SK-N-SH treated with all-trans-retinoic acid at 6 μM for 48 hours (cell line): ENCODE data around the gene ISYNA1.

ENCODE experiments used
- ATAC-seq: fragments of 200-7000 bp; cut with Tn5 transposase; 3 replicates; pipeline ENCODE4 v1.9.1; 2020; ENCODE audit warnings: mild to moderate bottlenecking, moderate library complexity
- CSDC2 ChIP-seq: fragments of 250-450 bp; sonication (Bioruptor Pico); IDR thresholded peaks from 2 replicates; pipeline ENCODE4 v1.5.0; 2020; ENCODE audit warnings: mild to moderate bottlenecking, moderate library complexity
- ESRRG ChIP-seq: fragments of 250-450 bp; sonication (Bioruptor Pico); IDR thresholded peaks from 2 replicates; pipeline ENCODE4 v1.6.1; 2021; ENCODE audit warnings: mild to moderate bottlenecking
- GLIS3 ChIP-seq: fragments of 250-450 bp; sonication (Bioruptor Pico); IDR thresholded peaks from 2 replicates; pipeline ENCODE4 v1.5.0; 2020; ENCODE audit warnings: mild to moderate bottlenecking, moderate library complexity
- ISL1 ChIP-seq: fragments of 250-450 bp; sonication (Bioruptor Pico); IDR thresholded peaks from 2 replicates; pipeline ENCODE4 v2.1.2; 2022; ENCODE audit warnings: mild to moderate bottlenecking, moderate library complexity
- OSR1 ChIP-seq: fragments of 250-450 bp; sonication (Bioruptor Pico); IDR thresholded peaks from 2 replicates; pipeline ENCODE4 v1.8.0; 2022; ENCODE audit warnings: moderate library complexity, mild to moderate bottlenecking, inconsistent platforms
- PATZ1 ChIP-seq: fragments of 250-450 bp; sonication (Bioruptor Pico); IDR thresholded peaks from 2 replicates; pipeline ENCODE4 v1.8.0; 2020; ENCODE audit warnings: mild to moderate bottlenecking, moderate library complexity, borderline replicate concordance
- POU6F1 ChIP-seq: fragments of 250-450 bp; sonication (Bioruptor Pico); IDR thresholded peaks from 2 replicates; pipeline ENCODE4 v1.8.0; 2021; ENCODE audit warnings: low read depth, mild to moderate bottlenecking, moderate library complexity, borderline replicate concordance
- PPARA ChIP-seq: fragments of 250-450 bp; sonication (Bioruptor Pico); IDR thresholded peaks from 2 replicates; pipeline ENCODE4 v1.5.0; 2020; ENCODE audit warnings: mild to moderate bottlenecking, borderline replicate concordance
- RARB ChIP-seq: fragments of 250-450 bp; sonication (Bioruptor Pico); IDR thresholded peaks from 2 replicates; pipeline ENCODE4 v1.8.0; 2021; ENCODE audit warnings: mild to moderate bottlenecking, moderate library complexity
- TCF4 ChIP-seq: fragments of 250-450 bp; sonication (Bioruptor Pico); IDR thresholded peaks from 2 replicates; pipeline ENCODE4 v1.8.0; 2021; ENCODE audit warnings: mild to moderate bottlenecking, moderate library complexity, borderline replicate concordance
- TOX ChIP-seq: fragments of 250-450 bp; sonication (Bioruptor Pico); IDR thresholded peaks from 2 replicates; pipeline ENCODE4 v1.8.0; 2021; ENCODE audit warnings: mild to moderate bottlenecking, moderate library complexity, borderline replicate concordance
- ZC3H10 ChIP-seq: fragments of 250-450 bp; sonication (Bioruptor Pico); IDR thresholded peaks from 2 replicates; pipeline ENCODE4 v1.5.1; 2021; ENCODE audit warnings: mild to moderate bottlenecking, moderate library complexity
- ZFP3 ChIP-seq: fragments of 250-450 bp; sonication (Bioruptor Pico); IDR thresholded peaks from 2 replicates; pipeline ENCODE4 v1.5.0; 2020; ENCODE audit warnings: mild to moderate bottlenecking, moderate library complexity
- ZFP30 ChIP-seq: fragments of 450-650 bp; formaldehyde crosslinking; IDR thresholded peaks from 2 replicates; pipeline ENCODE4 v1.5.0; 2022; ENCODE audit warnings: mild to moderate bottlenecking, moderate library complexity
- ZNF565 ChIP-seq: fragments of 450-650 bp; formaldehyde crosslinking; conservative IDR thresholded peaks from 2 replicates; pipeline ENCODE4 v1.5.0; 2020; ENCODE audit warnings: low read depth, mild to moderate bottlenecking, moderate library complexity
- ZNF70 ChIP-seq: fragments of 450-650 bp; formaldehyde crosslinking; IDR thresholded peaks from 2 replicates; pipeline ENCODE4 v1.5.0; 2020; ENCODE audit warnings: mild to moderate bottlenecking, moderate library complexity
- ZNF8 ChIP-seq: fragments of 450-650 bp; formaldehyde crosslinking; IDR thresholded peaks from 2 replicates; pipeline ENCODE4 v1.5.0; 2020; ENCODE audit warnings: mild to moderate bottlenecking, moderate library complexity
- TF ChIP-seq, protein P1 (sequence below): fragments of 250-450 bp; sonication (Bioruptor Pico); IDR thresholded peaks from 2 replicates; pipeline ENCODE4 v1.5.1; 2021; ENCODE audit warnings: mild to moderate bottlenecking, moderate library complexity
- TF ChIP-seq, protein P2 (sequence below): fragments of 250-450 bp; sonication (Bioruptor Pico); IDR thresholded peaks from 2 replicates; pipeline ENCODE4 v1.5.1; 2020; ENCODE audit warnings: low read depth, mild to moderate bottlenecking, moderate library complexity

Gene ISYNA1

DNA sequence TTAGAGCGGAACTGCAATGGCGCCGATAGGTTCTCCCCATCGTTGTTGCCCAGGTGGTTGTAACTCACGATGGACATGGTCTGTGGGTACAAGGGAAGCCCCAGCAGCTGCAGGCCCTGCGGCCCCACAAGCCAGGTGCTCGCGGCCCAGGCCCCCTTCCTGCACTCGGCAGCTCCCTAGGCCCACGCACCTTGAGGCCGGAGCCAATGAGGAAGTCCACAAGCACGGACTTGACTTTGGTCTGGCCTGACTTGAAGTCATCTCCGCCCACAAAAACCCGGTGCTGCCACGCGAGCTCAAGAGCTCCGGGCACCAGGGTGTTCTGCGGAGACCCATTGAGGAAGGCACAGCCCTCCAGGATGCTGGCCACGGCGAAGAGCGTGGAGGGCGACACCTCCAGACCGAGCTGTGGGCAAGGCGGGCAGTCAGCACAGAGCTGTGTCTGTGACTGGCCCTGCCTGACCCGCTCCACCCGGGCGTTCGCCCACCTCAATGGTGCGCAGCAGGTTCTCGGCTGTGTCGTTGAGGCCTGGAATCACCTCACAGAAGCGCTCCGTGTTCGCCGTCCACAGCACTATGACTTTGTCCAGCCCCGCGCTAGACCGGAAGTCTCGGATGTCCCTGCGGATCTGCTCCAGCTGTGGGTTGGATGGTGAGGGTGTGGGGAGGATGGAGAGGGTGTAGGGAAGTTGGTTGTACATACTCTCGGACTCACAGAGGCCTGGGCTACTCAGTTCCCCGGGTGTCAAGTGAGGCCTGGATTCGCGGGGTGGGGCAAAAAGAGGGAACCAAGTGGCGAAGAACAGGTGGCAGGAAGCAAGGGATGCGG lies 1.9 kb downstream of the ISYNA1 start:
- no peak for ATAC-seq
- TF ChIP-seq ZNF565 (no peak), ZFP3 (CRISPR knock-in tag) (no peak), PPARA (CRISPR knock-in tag) (no peak), PATZ1 (CRISPR knock-in tag) (no peak), TCF4 (CRISPR knock-in tag) (no peak), CSDC2 (CRISPR knock-in tag) (no peak), ZNF8 (CRISPR knock-in tag) (no peak), GLIS3 (CRISPR knock-in tag) (no peak), TOX (CRISPR knock-in tag) (no peak)
- TF ChIP-seq, protein P1, sequence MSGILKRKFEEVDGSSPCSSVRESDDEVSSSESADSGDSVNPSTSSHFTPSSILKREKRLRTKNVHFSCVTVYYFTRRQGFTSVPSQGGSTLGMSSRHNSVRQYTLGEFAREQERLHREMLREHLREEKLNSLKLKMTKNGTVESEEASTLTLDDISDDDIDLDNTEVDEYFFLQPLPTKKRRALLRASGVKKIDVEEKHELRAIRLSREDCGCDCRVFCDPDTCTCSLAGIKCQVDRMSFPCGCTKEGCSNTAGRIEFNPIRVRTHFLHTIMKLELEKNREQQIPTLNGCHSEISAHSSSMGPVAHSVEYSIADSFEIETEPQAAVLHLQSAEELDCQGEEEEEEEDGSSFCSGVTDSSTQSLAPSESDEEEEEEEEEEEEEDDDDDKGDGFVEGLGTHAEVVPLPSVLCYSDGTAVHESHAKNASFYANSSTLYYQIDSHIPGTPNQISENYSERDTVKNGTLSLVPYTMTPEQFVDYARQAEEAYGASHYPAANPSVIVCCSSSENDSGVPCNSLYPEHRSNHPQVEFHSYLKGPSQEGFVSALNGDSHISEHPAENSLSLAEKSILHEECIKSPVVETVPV = no peak
- TF ChIP-seq, protein P2, sequence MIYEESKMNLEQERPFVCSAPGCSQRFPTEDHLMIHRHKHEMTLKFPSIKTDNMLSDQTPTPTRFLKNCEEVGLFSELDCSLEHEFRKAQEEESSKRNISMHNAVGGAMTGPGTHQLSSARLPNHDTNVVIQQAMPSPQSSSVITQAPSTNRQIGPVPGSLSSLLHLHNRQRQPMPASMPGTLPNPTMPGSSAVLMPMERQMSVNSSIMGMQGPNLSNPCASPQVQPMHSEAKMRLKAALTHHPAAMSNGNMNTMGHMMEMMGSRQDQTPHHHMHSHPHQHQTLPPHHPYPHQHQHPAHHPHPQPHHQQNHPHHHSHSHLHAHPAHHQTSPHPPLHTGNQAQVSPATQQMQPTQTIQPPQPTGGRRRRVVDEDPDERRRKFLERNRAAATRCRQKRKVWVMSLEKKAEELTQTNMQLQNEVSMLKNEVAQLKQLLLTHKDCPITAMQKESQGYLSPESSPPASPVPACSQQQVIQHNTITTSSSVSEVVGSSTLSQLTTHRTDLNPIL (CRISPR knock-in tag) = no peak
- TF ChIP-seq, all 23 proteins: peak for 0

DNA sequence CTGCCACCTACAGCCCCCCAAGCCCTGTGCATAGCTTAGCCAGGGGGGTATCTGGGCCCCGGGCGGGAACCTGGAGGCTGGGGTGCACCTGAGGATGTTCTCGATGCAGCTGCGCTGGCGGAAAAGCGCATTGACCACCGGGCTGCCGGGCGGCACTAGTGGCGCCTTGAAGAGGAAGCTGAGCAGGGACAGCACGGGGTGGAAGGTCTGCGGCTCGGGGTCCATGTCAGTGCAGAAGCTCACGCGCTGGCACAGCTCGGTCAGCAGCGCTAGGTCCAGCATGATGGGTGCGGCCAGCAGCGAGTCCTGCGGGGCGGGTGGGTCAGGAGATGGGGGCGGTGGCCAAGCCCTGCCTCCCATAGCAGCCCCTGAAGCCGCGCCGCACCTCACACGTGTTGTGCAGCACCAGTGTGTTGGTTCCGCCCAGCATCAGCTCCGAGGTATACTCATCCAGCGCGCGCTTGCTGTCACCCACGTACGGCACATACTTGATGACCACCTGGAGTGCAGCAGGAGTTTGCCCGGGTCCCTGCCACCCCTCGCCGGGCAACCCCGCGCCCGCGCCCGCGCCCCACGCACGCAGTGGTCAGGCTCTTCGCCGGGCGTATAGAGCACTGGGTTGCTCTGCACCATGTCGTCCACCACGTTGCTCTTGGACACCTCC lies 2.6 kb downstream of the ISYNA1 start:
- no peak for ATAC-seq
- TF ChIP-seq PPARA (CRISPR knock-in tag) (no peak), ZNF565 (no peak), POU6F1 (CRISPR knock-in tag) (no peak), ISL1 (CRISPR knock-in tag) (no peak), ZC3H10 (CRISPR knock-in tag) (no peak), TCF4 (CRISPR knock-in tag) (no peak), ZFP30 (CRISPR knock-in tag) (no peak)
- TF ChIP-seq, protein P2 (CRISPR knock-in tag) = no peak
- TF ChIP-seq, protein P1 = no peak
- TF ChIP-seq, all 23 proteins: peak for 0

DNA sequence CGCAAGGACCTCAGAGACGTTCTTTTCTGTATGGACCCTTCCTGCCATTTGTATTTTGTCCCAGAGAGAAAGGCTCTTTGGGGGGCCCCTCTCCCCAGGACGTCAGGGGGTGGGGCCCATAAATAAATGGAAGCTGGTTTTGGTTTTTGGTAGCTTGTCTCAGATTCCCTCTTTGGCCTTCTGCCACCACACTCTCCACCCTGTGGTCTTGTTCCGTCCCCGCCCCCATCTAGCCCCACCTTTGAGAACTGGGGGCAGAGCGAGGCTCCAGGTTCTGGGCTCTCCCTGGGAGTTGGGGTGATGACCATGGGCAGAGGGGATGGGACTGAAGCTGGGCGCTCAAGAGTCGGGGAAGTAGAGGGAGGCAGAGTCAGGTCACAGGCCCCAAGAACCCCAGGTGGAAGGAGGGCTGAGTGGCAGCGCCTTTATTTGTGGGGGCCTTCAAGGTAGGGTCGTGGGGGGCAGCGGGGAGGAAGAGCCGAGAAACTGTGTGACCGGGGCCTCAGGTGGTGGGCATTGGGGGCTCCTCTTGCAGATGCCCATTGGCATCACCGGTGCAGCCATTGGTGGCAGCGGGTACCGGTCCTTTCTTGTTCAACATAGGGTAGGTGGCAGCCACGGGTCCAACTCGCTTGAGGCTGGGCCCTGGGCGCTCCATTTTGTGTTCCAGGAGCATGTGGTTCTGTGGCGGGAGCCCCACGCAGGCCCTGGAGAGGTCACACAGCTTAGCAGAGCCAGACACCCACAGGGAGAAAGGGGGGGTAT lies 3.3 kb downstream of the ISYNA1 start:
- TF ChIP-seq ZNF8 (CRISPR knock-in tag) = no peak
- no peak for TF ChIP-seq OSR1 (CRISPR knock-in tag)
- TF ChIP-seq ZC3H10 (CRISPR knock-in tag) = no peak
- TF ChIP-seq ESRRG (CRISPR knock-in tag) = no peak
- no peak for TF ChIP-seq ZNF70 (CRISPR knock-in tag)
- no peak for TF ChIP-seq RARB (CRISPR knock-in tag)
- ATAC-seq = no peak
